Kidney (tissue), 14 donors: Measurements from ENCODE around the gene C1orf56. TPM values are rescaled to one million over a fixed set of nuclear protein-coding genes. Genes with fewer than 3 reads are reported as not detected.
A peak's percentile ranks its signal among the peaks of the same experiment; 100 is the strongest.

ENCODE experiments used
- DNase-seq, 5 donors: peaks; one replicate each; pipeline ENCODE4 v3.0.0-alpha.2; 2013 to 2020
- FAIRE-seq: peaks from 2 replicates; lab custom pipeline; 2012; peaks lifted over from hg19 to GRCh38; lab: Jason Lieb, UNC
- H3K27ac ChIP-seq, 2 donors: one replicate each; pipeline ENCODE4 v1.7.0; 2013; ENCODE audit warnings: low read depth in 2 of 2, low read length in 2 of 2, inconsistent platforms in 1 of 2
- H3K27me3 ChIP-seq: one replicate; pipeline ENCODE4 v1.7.1; 2013; ENCODE audit warnings: low read length, inconsistent platforms; ENCODE audit not compliant: control insufficient read depth, insufficient read depth
- H3K36me3 ChIP-seq, 3 donors: one replicate each; pipeline versions ENCODE4 v1.7.0 to v1.7.1; 2013; ENCODE audit warnings: low read length in 3 of 3, control low read depth in 1 of 3, inconsistent platforms in 1 of 3; ENCODE audit not compliant: insufficient read depth in 3 of 3, control insufficient read depth in 2 of 3
- H3K4me1 ChIP-seq, 3 donors: one replicate each; pipeline versions ENCODE4 v1.7.0 to v1.7.1; 2013; ENCODE audit warnings: low read length in 3 of 3, inconsistent platforms in 1 of 3, low read depth in 1 of 3; ENCODE audit not compliant: control insufficient read depth in 2 of 3, insufficient read depth in 2 of 3
- H3K4me3 ChIP-seq, 3 donors: one replicate each; pipeline versions ENCODE4 v1.7.0 to v1.8.1; 2013; ENCODE audit warnings: low read length in 3 of 3, control low read depth in 1 of 3, inconsistent platforms in 1 of 3
- H3K9ac ChIP-seq, 3 donors: one replicate each; pipeline versions ENCODE4 v1.7.0 to v1.7.1; 2013; ENCODE audit warnings: low read length in 3 of 3, control low read depth in 1 of 3, inconsistent platforms in 1 of 3
- H3K9me3 ChIP-seq, 3 donors: one replicate each; pipeline versions ENCODE4 v1.7.0 to v1.7.1; 2013; ENCODE audit warnings: low read length in 3 of 3, control low read depth in 1 of 3, inconsistent platforms in 1 of 3; ENCODE audit not compliant: control insufficient read depth in 2 of 3, insufficient read depth in 1 of 3
- CTCF ChIP-seq: IDR thresholded peaks from 3 replicates; pipeline ENCODE4 v1.5.1; 2012; ENCODE audit warnings: mild to moderate bottlenecking, moderate library complexity, borderline replicate concordance; ENCODE audit not compliant: insufficient read depth; ENCODE audit errors: extremely low read depth
- intact Hi-C: fragments of 100-400 bp; cut with DNase I; formaldehyde crosslinking; loops from one replicate; pipeline ENCODE4 v1.11.1; 2022
- polyA plus RNA-seq: library from polyadenylated mRNA; stranded (reverse); fragments of 350-450 nt; fragmentation: Illumina TruSeq; extraction: RNeasy Lipid Tissue Mini Kit (QIAGEN cat#74804); gene quantifications from one replicate; pipeline ENCODE4 v1.2.3, GENCODE V29; 2014; ENCODE audit warnings: low read depth, low replicate concordance; ENCODE audit not compliant: insufficient read depth
- total RNA-seq: library from RNA; stranded (reverse); fragmentation: NEBNext Ultra II Directional; extraction: Animal tissue kit (Norgen Biotek cat#: 25700); gene quantifications from one replicate; pipeline ENCODE4 v1.2.1, GENCODE V29; 2021
- donor health status: control.
- donor health status: control.
- donor health status: control.
- donor health status: control.
- donor health status: control.
- donor health status: DM: yes; HTN: yes; CAD: no.
- donor health status: Normal renal cell carcinoma (clear cell type).

The C1orf56 gene
- total and polyA plus RNA-seq, 2 donors from 2014 or later, result 6.2 to 12.8 TPM

GRCh38 chr1:151059109-151060006 is 11.8 kb downstream of the C1orf56 start, which contains the start of gene CDC42SE1:
TSS of gene CDC42SE1 (minus strand) at chr1:151059622. CDS start at chr1:151055730, 3,892 bp downstream.
- H3K4me1 ChIP-seq, result peaks cover 4 to 20% (median 18%) of the 10 kb centered on the region in 3 donors
- no peaks in the 10 kb centered on the region for H3K27me3 ChIP-seq
- H3K36me3 ChIP-seq, result peaks cover 7 to 25% (median 14%) of the 10 kb centered on the region in 3 donors
- H3K9ac ChIP-seq, result peak within 1 kb of the TSS; percentile 80 to 99 (median 92)
- peak; percentile 75 for TF ChIP-seq CTCF
- DNase-seq (peak; percentile 90 to 97 (median 95)), FAIRE-seq (no peak)
- peak within 1 kb of the TSS; percentile 86 to 99 (median 95) for H3K4me3 ChIP-seq
- H3K27ac ChIP-seq, result peak within 1 kb of the TSS; percentile 97 to 98
- intact Hi-C loops, result no loop called here
- no peaks in the 10 kb centered on the region for H3K9me3 ChIP-seq

DNA sequence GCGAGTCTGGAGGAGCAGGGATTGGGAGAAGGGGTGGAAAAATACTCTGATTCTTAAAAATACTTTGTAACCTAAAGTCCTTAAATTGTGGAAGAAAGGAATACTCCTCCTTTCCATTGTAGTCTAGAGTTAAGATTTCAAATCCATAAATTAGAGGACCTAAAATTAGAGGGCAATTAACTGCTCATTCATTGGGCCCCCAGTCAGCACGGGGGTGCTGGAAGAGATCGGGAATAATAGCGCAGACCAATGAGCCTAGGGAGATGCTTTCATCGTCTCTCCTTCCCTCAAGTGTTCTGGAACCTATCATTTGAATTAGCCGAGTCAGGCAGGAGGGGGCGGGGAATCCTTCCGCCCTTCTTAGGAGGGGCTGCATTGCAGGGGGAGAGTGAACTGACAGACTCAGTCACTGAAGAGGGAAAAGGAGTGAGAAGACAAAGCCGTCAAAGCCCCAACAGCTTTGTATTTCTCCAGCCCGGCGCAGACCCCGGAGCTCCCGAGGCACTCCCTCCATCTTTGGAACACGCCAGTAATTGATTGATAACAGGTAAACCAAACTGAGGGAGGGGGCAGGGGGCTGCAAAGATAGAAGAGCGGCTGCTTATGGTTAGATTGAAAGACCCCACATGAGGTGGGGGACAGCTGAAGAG is 12.6 kb downstream of the C1orf56 start, which contains the start of gene MLLT11:
Gene MLLT11 (plus strand): TSS at position 391 of the 650 bp plus-strand sequence. CDS start 6,828 bp downstream, outside the sequence.
- intact Hi-C loops, result no loop called here
- no peak for TF ChIP-seq CTCF
- Histone ChIP-seq H3K9me3 (no peaks in the 10 kb centered on the region), H3K4me3 (peak within 1 kb of the TSS; percentile 86 to 99 (median 95)), H3K9ac (peak within 1 kb of the TSS; percentile 80 to 99 (median 92)), H3K27ac (peak within 1 kb of the TSS; percentile 97 to 98), H3K4me1 (peaks cover 4 to 20% (median 15%) of the 10 kb centered on the region in 3 donors), H3K36me3 (peaks cover 6 to 17% (median 7%) of the 10 kb centered on the region in 3 donors), H3K27me3 (no peaks in the 10 kb centered on the region)
- DNase-seq, result peak in 4 of 5 donors; percentile 89 to 96 (median 92)
- no peak for FAIRE-seq

GRCh38 chr1:151060657-151061421 is 13.3 kb downstream of the C1orf56 start:
- H3K27me3 ChIP-seq, result no peaks in the 10 kb centered on the region
- TF ChIP-seq CTCF, result no peak
- no peak for FAIRE-seq
- H3K9ac ChIP-seq, result peak overlapping the region in 2 of 3 donors; percentile 79 to 99
- no peak overlapping the region for H3K27ac ChIP-seq
- peak overlapping the region; percentile 86 to 99 (median 95) for H3K4me3 ChIP-seq
- DNase-seq, result peak in 4 of 5 donors; percentile 24 to 56 (median 51)
- H3K9me3 ChIP-seq, result no peaks in the 10 kb centered on the region
- peaks cover 4 to 20% (median 8%) of the 10 kb centered on the region in 3 donors for H3K4me1 ChIP-seq
- intact Hi-C loops, result no loop called here
- H3K36me3 ChIP-seq, result peaks cover under 1 to 10% (median 3%) of the 10 kb centered on the region in 3 donors
